Measurements from ENCODE around the gene HCN2.

DNA sequence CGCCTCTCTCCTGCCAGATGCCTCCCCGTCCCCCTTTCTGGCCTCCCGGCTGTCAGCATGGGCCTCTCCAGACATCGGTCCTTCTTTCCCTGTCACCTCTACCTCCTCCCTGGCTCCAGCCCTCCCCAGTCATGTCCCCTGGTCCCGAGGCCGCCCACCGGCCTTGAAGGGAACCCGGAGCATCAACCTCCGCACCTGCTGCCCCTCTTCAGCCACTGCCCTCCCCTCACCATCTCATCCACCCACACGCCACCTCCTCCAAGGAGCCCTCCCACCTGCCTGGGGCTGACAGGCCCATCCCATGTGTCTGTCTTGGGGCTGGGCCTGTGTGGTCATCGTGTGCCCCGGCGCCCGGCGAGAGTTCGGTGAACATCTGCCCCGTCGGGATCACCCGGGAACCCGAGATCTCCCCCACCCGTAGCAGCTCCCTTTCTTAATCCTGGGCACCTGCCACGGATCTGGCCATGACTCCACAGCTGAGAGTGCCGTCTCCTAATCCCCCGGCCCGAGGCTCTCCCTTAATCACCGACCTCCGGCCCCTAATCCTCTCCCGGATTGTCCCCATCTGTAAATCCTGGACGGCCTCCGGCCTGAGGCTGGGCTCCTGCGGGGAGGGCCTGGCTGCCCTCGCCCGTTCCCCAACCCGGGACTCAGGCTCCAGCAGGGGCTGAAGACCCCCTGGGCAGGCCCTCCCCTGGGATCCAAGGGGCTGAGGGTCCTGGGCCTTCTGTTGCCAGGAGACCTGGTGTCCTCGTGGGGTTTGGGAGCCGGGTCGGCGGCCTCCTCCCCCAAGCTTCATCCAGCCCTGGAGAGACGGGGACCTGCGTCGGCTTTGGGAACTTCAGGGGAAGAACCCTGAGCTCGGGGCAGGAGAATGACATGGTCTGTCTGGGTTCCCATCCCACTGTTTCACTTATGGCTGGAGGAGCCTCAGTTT, 5.9 kb downstream of the HCN2 start:
- TF ChIP-seq, protein P1, sequence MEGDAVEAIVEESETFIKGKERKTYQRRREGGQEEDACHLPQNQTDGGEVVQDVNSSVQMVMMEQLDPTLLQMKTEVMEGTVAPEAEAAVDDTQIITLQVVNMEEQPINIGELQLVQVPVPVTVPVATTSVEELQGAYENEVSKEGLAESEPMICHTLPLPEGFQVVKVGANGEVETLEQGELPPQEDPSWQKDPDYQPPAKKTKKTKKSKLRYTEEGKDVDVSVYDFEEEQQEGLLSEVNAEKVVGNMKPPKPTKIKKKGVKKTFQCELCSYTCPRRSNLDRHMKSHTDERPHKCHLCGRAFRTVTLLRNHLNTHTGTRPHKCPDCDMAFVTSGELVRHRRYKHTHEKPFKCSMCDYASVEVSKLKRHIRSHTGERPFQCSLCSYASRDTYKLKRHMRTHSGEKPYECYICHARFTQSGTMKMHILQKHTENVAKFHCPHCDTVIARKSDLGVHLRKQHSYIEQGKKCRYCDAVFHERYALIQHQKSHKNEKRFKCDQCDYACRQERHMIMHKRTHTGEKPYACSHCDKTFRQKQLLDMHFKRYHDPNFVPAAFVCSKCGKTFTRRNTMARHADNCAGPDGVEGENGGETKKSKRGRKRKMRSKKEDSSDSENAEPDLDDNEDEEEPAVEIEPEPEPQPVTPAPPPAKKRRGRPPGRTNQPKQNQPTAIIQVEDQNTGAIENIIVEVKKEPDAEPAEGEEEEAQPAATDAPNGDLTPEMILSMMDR (IDR thresholded peaks at IDR 0.05), result no peak
- no peak for TF ChIP-seq POLR2A (IDR thresholded peaks at IDR 0.05)
